OCI-LY1 (cell line): ENCODE measurements around the gene MEG3.

Source experiments
- H2AFZ ChIP-seq: fragments of 200-600 bp; sonication (generic), shearing (Covaris generic); 2 replicates; pipeline ENCODE4 v1.6.0; 2014; ENCODE audit warnings: antibody characterized with exemption, mild to moderate bottlenecking, low read length
- H3F3A ChIP-seq: fragments of 200-600 bp; sonication (generic), shearing (Covaris generic); 2 replicates; pipeline ENCODE4 v1.6.0; 2014; ENCODE audit warnings: mild to moderate bottlenecking, antibody characterized with exemption, low read length, moderate library complexity; ENCODE audit not compliant: insufficient read depth
- H3K27ac ChIP-seq: fragments of 200-600 bp; sonication (generic); 2 replicates; pipeline ENCODE4 v1.5.1; 2014; ENCODE audit warnings: low read length, mixed run types, mild to moderate bottlenecking, low read depth; ENCODE audit not compliant: poor library complexity, severe bottlenecking
- H3K27me3 ChIP-seq: fragments of 200-600 bp; sonication (generic); 2 replicates; pipeline ENCODE4 v1.6.0; 2014; ENCODE audit warnings: antibody characterized with exemption, mild to moderate bottlenecking, low read length, moderate library complexity; ENCODE audit not compliant: insufficient read depth
- H3K36me3 ChIP-seq: fragments of 200-600 bp; sonication (generic); 2 replicates; pipeline ENCODE4 v1.6.1; 2014; ENCODE audit warnings: mild to moderate bottlenecking, antibody characterized with exemption, low read length, moderate library complexity, mixed read lengths; ENCODE audit not compliant: insufficient read depth
- H3K4me1 ChIP-seq: fragments of 200-600 bp; sonication (generic); 2 replicates; pipeline ENCODE4 v1.5.1; 2014; ENCODE audit warnings: mild to moderate bottlenecking, low read length, moderate library complexity; ENCODE audit not compliant: insufficient read depth, severe bottlenecking
- H3K4me2 ChIP-seq: fragments of 200-600 bp; sonication (generic), shearing (Covaris generic); 2 replicates; pipeline ENCODE4 v1.6.1; 2014; ENCODE audit warnings: low read length
- H3K4me3 ChIP-seq: fragments of 200-600 bp; sonication (generic); 2 replicates; pipeline ENCODE4 v1.5.1; 2014; ENCODE audit warnings: low read length, low read depth, mild to moderate bottlenecking, mixed read lengths; ENCODE audit not compliant: poor library complexity, severe bottlenecking
- H3K79me2 ChIP-seq: fragments of 200-600 bp; shearing (Covaris generic); 2 replicates; pipeline ENCODE4 v1.6.1; 2016; ENCODE audit warnings: mixed run types, low read length, mixed read lengths; ENCODE audit not compliant: insufficient read depth
- H3K9ac ChIP-seq: fragments of 200-600 bp; sonication (generic), shearing (Covaris generic); 2 replicates; pipeline ENCODE4 v1.6.1; 2014; ENCODE audit warnings: mild to moderate bottlenecking, low read length, mixed read lengths
- H3K9me2 ChIP-seq: fragments of 200-600 bp; sonication (generic), shearing (Covaris generic); 2 replicates; pipeline ENCODE4 v1.6.1; 2014; ENCODE audit warnings: low read depth, mild to moderate bottlenecking, low read length, mixed read lengths
- H3K9me3 ChIP-seq: fragments of 200-600 bp; shearing (Covaris generic); 2 replicates; pipeline ENCODE4 v1.6.1; 2014; ENCODE audit warnings: low read length, mixed read lengths
- H4K20me1 ChIP-seq: fragments of 200-600 bp; sonication (generic), shearing (Covaris generic); 2 replicates; pipeline ENCODE4 v1.6.0; 2016; ENCODE audit warnings: mild to moderate bottlenecking, low read length; ENCODE audit not compliant: insufficient read depth
- CTCF ChIP-seq: fragments of 200-600 bp; sonication (generic), shearing (Covaris generic); IDR thresholded peaks from 2 replicates; pipeline ENCODE4 v1.5.1; 2017; ENCODE audit warnings: mild to moderate bottlenecking, antibody characterized with exemption, low read length, moderate library complexity, mixed read lengths
- EZH2 ChIP-seq: fragments of 200-600 bp; sonication (generic), shearing (Covaris generic); IDR thresholded peaks from 2 replicates; pipeline ENCODE4 v1.8.0; 2017; ENCODE audit warnings: borderline replicate concordance, mixed run types, mild to moderate bottlenecking, antibody characterized with exemption, low read length, moderate library complexity, mixed read lengths

Gene MEG3

DNA sequence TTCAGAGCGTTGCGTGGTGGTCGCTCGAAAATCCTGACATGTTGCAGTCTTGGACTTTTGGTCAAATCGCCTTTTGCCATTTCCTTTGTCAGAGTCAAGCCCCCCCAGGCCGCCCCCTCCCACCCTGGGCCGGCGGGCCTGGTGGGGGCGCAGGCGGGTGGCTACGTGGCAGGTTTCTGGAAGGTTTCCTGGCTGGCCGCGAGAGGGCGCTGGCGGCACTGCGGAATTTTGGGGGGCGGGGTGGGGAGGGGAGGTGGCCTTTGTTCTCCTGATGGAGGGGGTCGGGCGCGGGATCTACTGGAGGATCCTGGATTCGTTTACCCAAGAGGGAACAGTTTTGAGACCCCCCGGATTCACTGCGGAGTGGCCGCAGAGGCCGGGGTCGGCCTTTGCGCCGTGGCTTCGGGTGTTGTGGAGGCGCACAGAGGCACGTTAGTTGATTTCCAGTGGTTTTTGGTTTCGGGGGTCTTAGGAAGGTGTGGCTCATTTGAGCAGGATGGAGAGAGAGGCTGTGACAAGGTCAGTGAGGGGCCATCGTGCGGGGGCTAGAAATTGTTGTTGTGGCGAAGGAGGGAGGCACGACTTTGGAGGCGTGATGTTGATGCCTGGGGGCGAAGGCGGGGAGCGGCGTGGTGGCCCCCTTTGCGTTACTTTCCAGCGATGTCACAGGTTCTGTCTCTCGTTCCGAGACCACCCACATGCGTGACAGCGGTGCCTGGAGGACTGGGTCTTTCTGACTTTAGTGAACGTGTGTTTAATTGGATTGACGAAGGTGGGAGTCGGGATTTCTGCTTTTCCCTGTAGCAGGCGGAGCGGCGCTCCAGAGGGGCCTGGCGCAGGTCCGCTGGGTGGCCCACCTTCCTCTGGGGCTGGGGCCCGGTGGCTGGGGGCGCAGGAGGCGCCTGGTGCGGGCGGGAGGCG is 1.4 kb downstream of the MEG3 start:
- no peaks in the 10 kb centered on the region for H4K20me1 ChIP-seq
- no peak overlapping the region for H3K4me3 ChIP-seq
- H3K9ac ChIP-seq: no peak overlapping the region
- H2AFZ ChIP-seq: no peak overlapping the region
- TF ChIP-seq EZH2 (no peak), CTCF (no peak)
- no peaks in the 10 kb centered on the region for H3K4me1 ChIP-seq
- H3K27me3 ChIP-seq: 0 out of 2 replicates have a peak, but pooled peaks cover 1% of the 10 kb centered on the region
- H3K36me3 ChIP-seq: no peaks in the 10 kb centered on the region
- H3K4me2 ChIP-seq: no peak overlapping the region
- no peaks in the 10 kb centered on the region for H3K9me2 ChIP-seq
- H3K79me2 ChIP-seq: no peaks in the 10 kb centered on the region
- no peaks in the 10 kb centered on the region for H3K9me3 ChIP-seq
- no peak overlapping the region for H3K27ac ChIP-seq
- no peaks in the 10 kb centered on the region for H3F3A ChIP-seq

DNA sequence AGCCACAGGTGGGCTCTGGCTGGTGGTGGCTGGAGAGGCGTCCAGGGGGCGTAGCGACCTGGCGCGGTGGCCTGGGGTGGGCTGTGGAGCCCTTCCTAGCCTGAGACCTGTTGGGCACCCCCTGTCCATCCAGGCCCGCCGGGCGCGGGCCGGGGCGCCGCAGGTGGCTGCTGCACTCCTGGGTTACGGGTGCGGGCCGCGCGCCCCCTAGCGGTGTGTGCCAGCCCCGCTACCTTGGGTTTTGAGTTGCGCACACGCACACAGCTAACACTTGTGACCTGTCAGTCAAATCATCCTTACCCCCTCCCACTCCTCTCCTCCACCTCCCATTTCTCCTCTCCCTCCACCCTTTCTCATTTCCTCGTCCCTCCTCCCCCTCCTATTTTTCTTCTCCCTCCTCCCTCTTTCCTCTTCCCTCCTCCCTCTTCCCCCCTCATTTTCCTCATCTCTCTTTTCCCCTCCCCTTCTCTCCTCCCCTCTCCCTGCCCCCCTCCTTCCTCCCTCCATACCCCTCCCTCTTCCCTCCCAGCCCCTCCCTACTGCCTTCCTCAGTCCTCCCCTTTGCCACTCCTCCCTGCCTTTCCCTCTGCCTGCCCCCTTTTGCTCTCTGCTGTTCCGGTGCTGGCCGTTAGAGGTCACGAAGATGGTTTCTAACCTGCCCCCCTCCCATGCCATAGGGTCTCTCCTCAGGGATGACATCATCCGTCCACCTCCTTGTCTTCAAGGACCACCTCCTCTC is 2.3 kb downstream of the MEG3 start:
- Histone ChIP-seq H3K9me3 (no peaks in the 10 kb centered on the region), H3K27ac (no peak overlapping the region), H3K36me3 (no peaks in the 10 kb centered on the region), H3K4me3 (no peak overlapping the region), H3F3A (no peaks in the 10 kb centered on the region), H3K4me2 (no peak overlapping the region), H3K27me3 (0 out of 2 replicates have a peak, but pooled peaks cover 4% of the 10 kb centered on the region), H2AFZ (no peak overlapping the region), H3K79me2 (no peaks in the 10 kb centered on the region), H3K9ac (no peak overlapping the region), H4K20me1 (no peaks in the 10 kb centered on the region), H3K9me2 (no peaks in the 10 kb centered on the region), H3K4me1 (no peaks in the 10 kb centered on the region)
- TF ChIP-seq CTCF: no peak
- no peak for TF ChIP-seq EZH2

DNA sequence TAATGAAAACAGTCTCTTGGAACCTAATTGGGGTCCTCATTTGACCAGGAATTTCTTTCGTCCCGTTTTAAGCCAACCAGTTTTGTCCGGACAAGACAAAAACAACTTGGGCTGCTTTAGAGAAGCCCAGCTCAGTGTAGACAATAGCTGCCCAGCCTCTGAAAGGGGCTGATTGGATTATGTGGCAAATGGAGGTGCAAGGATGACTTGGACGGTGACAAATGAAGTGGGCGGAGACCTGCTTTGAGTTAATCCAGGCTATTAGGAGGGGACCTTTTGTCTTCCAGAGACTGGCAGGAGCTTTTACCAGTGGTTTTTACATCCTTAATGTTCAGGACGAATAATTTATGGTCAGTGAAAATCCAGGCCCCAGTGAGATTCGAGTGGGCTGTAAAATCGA is 4.8 kb downstream of the MEG3 start:
- Histone ChIP-seq H3K9me3 (no peaks in the 10 kb centered on the region), H4K20me1 (no peaks in the 10 kb centered on the region), H3K27ac (no peak overlapping the region), H3K36me3 (no peaks in the 10 kb centered on the region), H3K9ac (no peak overlapping the region), H3F3A (no peaks in the 10 kb centered on the region), H2AFZ (no peak overlapping the region), H3K79me2 (no peaks in the 10 kb centered on the region), H3K27me3 (0 out of 2 replicates have a peak, but pooled peaks cover 4% of the 10 kb centered on the region), H3K4me1 (no peaks in the 10 kb centered on the region), H3K9me2 (no peaks in the 10 kb centered on the region), H3K4me3 (no peak overlapping the region), H3K4me2 (no peak overlapping the region)
- no peak for TF ChIP-seq CTCF
- TF ChIP-seq EZH2: no peak
